A673 (cell line): Measurements from ENCODE around the gene MSN. TPM values are rescaled to one million over a fixed set of nuclear protein-coding genes. Genes with fewer than 3 reads are reported as not detected.
"Not testable (repeated sequence)": the region's sequence is repeated elsewhere in the genome, so short reads cannot be mapped to it uniquely, and the experiment has no call there.

Source experiments
- BruUV-seq: library from RNA; stranded (reverse); fragments of 400-500 nt; replicated peaks from 2 replicates; lab custom pipeline; 2021; lab: Mats Ljungman, UMichigan
- CTCF ChIA-PET: fragments of 300-600 bp; sonication (Branson Sonifier 250); formaldehyde crosslinking; loops from one replicate; lab custom pipeline; 2022; ENCODE audit warnings: antibody characterized with exemption; lab: Charles Lee
- POLR2A ChIA-PET: fragments of 300-600 bp; sonication (Branson Sonifier 250); formaldehyde crosslinking; loops from one replicate; lab custom pipeline; 2022; ENCODE audit warnings: antibody characterized with exemption; ENCODE audit not compliant: low non-redundant PET; lab: Charles Lee
- DNase-seq: peaks from one replicate; pipeline ENCODE4 v3.0.0-alpha.2; 2015; ENCODE audit warnings: low spot score
- H3K27ac ChIP-seq: fragments of 200-600 bp; sonication (generic); 2 replicates; pipeline ENCODE4 v1.5.1; 2016; ENCODE audit warnings: mixed run types, low read depth, mild to moderate bottlenecking, mixed read lengths, antibody characterized with exemption, low read length; ENCODE audit not compliant: poor library complexity, severe bottlenecking
- H3K27me3 ChIP-seq: fragments of 200-600 bp; sonication (generic); replicated peaks from 2 replicates; pipeline ENCODE4 v1.6.1; 2017; ENCODE audit warnings: mixed run types, low read depth, mild to moderate bottlenecking, mixed read lengths, antibody characterized with exemption, low read length; ENCODE audit not compliant: insufficient read depth, poor library complexity
- H3K36me3 ChIP-seq: fragments of 200-600 bp; sonication (generic); 2 replicates; pipeline ENCODE4 v1.6.1; 2016; ENCODE audit warnings: mixed run types, mild to moderate bottlenecking, mixed read lengths, antibody characterized with exemption, low read length; ENCODE audit not compliant: insufficient read depth, poor library complexity, severe bottlenecking
- H3K4me1 ChIP-seq: fragments of 200-600 bp; sonication (generic); 2 replicates; pipeline ENCODE4 v1.6.1; 2017; ENCODE audit warnings: mixed run types, mild to moderate bottlenecking, mixed read lengths, antibody characterized with exemption, low read length; ENCODE audit not compliant: insufficient read depth, poor library complexity, severe bottlenecking
- H3K4me3 ChIP-seq: fragments of 200-600 bp; sonication (generic); 2 replicates; pipeline ENCODE4 v1.5.1; 2016; ENCODE audit warnings: low read depth, mixed run types, mild to moderate bottlenecking, mixed read lengths, low read length; ENCODE audit not compliant: poor library complexity, severe bottlenecking
- H3K9me3 ChIP-seq: fragments of 200-600 bp; sonication (generic); 2 replicates; pipeline ENCODE4 v1.6.1; 2016; ENCODE audit warnings: mixed run types, low read depth, mild to moderate bottlenecking, mixed read lengths, antibody characterized with exemption, low read length; ENCODE audit not compliant: poor library complexity, severe bottlenecking
- CTCF ChIP-seq: fragments of 300-800, 200-600 bp; sonication (generic); conservative IDR thresholded peaks from 2 replicates; pipeline ENCODE4 v1.5.1; 2017; ENCODE audit warnings: low read depth, mild to moderate bottlenecking, antibody characterized with exemption, low read length, moderate library complexity, mixed read lengths
- EZH2 ChIP-seq: fragments of 200-600 bp; sonication (generic); IDR thresholded peaks from 2 replicates; pipeline ENCODE4 v1.6.1; 2017; ENCODE audit warnings: borderline replicate concordance, low read depth, mild to moderate bottlenecking, mixed read lengths, antibody characterized with exemption, low read length; ENCODE audit not compliant: poor library complexity, severe bottlenecking
- intact Hi-C: fragments of 100-400 bp; cut with micrococcal nuclease; formaldehyde crosslinking; loops from one replicate; pipeline ENCODE4 v1.10.0; 2022; ENCODE audit not compliant: unreplicated experiment
- total RNA-seq: library from RNA; stranded (reverse); gene quantifications from 2 replicates; pipeline ENCODE4 v1.2.3, GENCODE V29; 2021

MSN gene
- total RNA-seq, 1 experiment from 2014 or later = 468 TPM

- no peak overlapping the region for H3K27ac ChIP-seq
- no peak for DNase-seq
- no TSS peak for BruUV-seq
- ChIA-PET CTCF (no interaction called here), POLR2A (no interaction called here)
- no peaks in the 10 kb centered on the region for H3K4me1 ChIP-seq
- TF ChIP-seq EZH2 (no peak), CTCF (no peak)
- H3K9me3 ChIP-seq = no peaks in the 10 kb centered on the region
- no peak overlapping the region for H3K4me3 ChIP-seq
- H3K36me3 ChIP-seq = no peaks in the 10 kb centered on the region
- no peaks in the 10 kb centered on the region for H3K27me3 ChIP-seq
- intact Hi-C loops = no loop called here
Observed at GRCh38 chrX:65758505-65758904, 91.1 kb downstream of the MSN start.

DNA sequence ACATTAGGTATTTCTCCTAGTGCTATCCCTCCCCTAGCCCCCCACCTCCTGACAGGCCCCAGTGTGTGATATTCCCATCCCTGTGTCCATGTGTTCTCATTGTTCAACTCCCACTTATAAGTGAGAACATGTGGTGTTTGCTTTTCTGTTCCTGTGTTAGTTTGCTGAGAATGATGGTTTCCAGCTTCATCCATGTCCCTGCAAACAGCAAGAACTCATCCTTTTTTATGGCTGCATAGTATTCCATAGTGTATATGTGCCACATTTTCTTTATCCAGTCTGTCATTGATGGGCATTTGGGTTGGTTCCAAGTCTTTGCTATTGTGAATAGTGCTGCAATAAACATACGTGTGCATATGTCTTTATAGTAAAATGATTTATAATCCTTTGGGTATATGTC, 92.1 kb downstream of the MSN start:
- BruUV-seq, H3K4me1 ChIP-seq, CTCF ChIA-PET, DNase-seq, H3K27me3 ChIP-seq, intact Hi-C loops, POLR2A ChIA-PET, H3K4me3 ChIP-seq, H3K36me3 ChIP-seq, H3K27ac ChIP-seq, H3K9me3 ChIP-seq: not testable (repeated sequence)

GRCh38 chrX:65769564-65770292, 102.3 kb downstream of the MSN start:
- BruUV-seq = no TSS peak
- intact Hi-C loops = no loop called here
- no peaks in the 10 kb centered on the region for H3K9me3 ChIP-seq
- H3K36me3 ChIP-seq = no peaks in the 10 kb centered on the region
- no peaks in the 10 kb centered on the region for H3K27me3 ChIP-seq
- CTCF ChIA-PET = no interaction called here
- H3K4me3 ChIP-seq = no peak overlapping the region
- DNase-seq = no peak
- H3K4me1 ChIP-seq = no peaks in the 10 kb centered on the region
- TF ChIP-seq CTCF = no peak
- no peak for TF ChIP-seq EZH2
- POLR2A ChIA-PET = no interaction called here
- H3K27ac ChIP-seq = no peak overlapping the region

GRCh38 chrX:65772842-65773241, 105.4 kb downstream of the MSN start:
- BruUV-seq = no TSS peak
- CTCF ChIA-PET = no interaction called here
- no peaks in the 10 kb centered on the region for H3K27me3 ChIP-seq
- no peaks in the 10 kb centered on the region for H3K9me3 ChIP-seq
- H3K4me1 ChIP-seq = no peaks in the 10 kb centered on the region
- intact Hi-C loops = no loop called here
- no peak overlapping the region for H3K27ac ChIP-seq
- no peak for TF ChIP-seq EZH2
- TF ChIP-seq CTCF = no peak
- POLR2A ChIA-PET = no interaction called here
- H3K4me3 ChIP-seq = no peak overlapping the region
- DNase-seq = no peak
- no peaks in the 10 kb centered on the region for H3K36me3 ChIP-seq
